H1 (cell line): ENCODE data around the gene SPEM3. TPM values are rescaled to one million over a fixed set of nuclear protein-coding genes. Genes with fewer than 3 reads are reported as not detected.

Source experiments
- CTCF ChIA-PET: fragments of 300-600 bp; sonication (Branson Sonifier 250); formaldehyde crosslinking; loops from one replicate; lab custom pipeline; 2021; ENCODE audit not compliant: partially characterized antibody; lab: Charles Lee
- POLR2A ChIA-PET: fragments of 300-600 bp; sonication (Branson Sonifier 250); formaldehyde crosslinking; loops from one replicate; lab custom pipeline; 2021; ENCODE audit warnings: inconsistent platforms; ENCODE audit not compliant: partially characterized antibody; lab: Charles Lee
- DNase-seq, 2 experiments: peaks; one replicate each; pipeline versions ENCODE4 v3.0.0 to v3.0.0-alpha.2; 2010 to 2022; ENCODE audit warnings: low spot score in 2 of 2, low read depth in 1 of 2, mixed read lengths in 1 of 2
- FAIRE-seq: peaks from 2 replicates; lab custom pipeline; 2011; peaks lifted over from hg19 to GRCh38; lab: Jason Lieb, UNC
- H2AFZ ChIP-seq: 2 replicates; pipeline ENCODE4 v1.8.1; 2012; ENCODE audit warnings: low read length, inconsistent platforms
- H2AK5ac ChIP-seq: 2 replicates; pipeline ENCODE4 v1.6.1; 2013; ENCODE audit warnings: low read depth, low read length
- H2BK120ac ChIP-seq: replicated peaks from 2 replicates; pipeline ENCODE3; 2013; ENCODE audit warnings: low read depth, low read length, inconsistent platforms
- H2BK12ac ChIP-seq: 2 replicates; pipeline ENCODE4 v1.6.1; 2013; ENCODE audit warnings: low read depth, low read length
- H2BK15ac ChIP-seq: 2 replicates; pipeline ENCODE4 v1.6.1; 2013; ENCODE audit warnings: low read length
- H2BK20ac ChIP-seq: 2 replicates; pipeline ENCODE4 v1.6.1; 2013; ENCODE audit warnings: low read length
- H2BK5ac ChIP-seq: 2 replicates; pipeline ENCODE4 v1.6.1; 2013; ENCODE audit warnings: low read depth, low read length
- H3K14ac ChIP-seq: 2 replicates; pipeline ENCODE4 v1.6.1; 2013; ENCODE audit warnings: inconsistent platforms; ENCODE audit not compliant: insufficient read length
- H3K18ac ChIP-seq: 2 replicates; pipeline ENCODE4 v1.6.1; 2013; ENCODE audit warnings: low read length; ENCODE audit errors: extremely low read depth
- H3K23ac ChIP-seq: 2 replicates; pipeline ENCODE4 v1.6.1; 2013; ENCODE audit warnings: inconsistent platforms; ENCODE audit not compliant: insufficient read length
- H3K23me2 ChIP-seq: 2 replicates; pipeline ENCODE4 v1.6.1; 2013; ENCODE audit warnings: low read depth, low read length
- H3K27ac ChIP-seq: 2 replicates; pipeline ENCODE4 v1.6.1; 2011; ENCODE audit warnings: low read depth, low read length, inconsistent platforms
- H3K27me3 ChIP-seq, 4 experiments: replicated peaks in 1 of 4; 1 replicate in 1 of 4; 2 replicates in 3 of 4; pipeline versions ENCODE4 v1.6.1 to v1.8.1; 2011 to 2013; ENCODE audit warnings: low read length in 3 of 4, mild to moderate bottlenecking in 3 of 4, inconsistent platforms in 2 of 4, mixed read lengths in 2 of 4, moderate library complexity in 1 of 4; ENCODE audit not compliant: control insufficient read depth in 3 of 4, insufficient read depth in 3 of 4; ENCODE audit errors: extremely low read depth in 1 of 4
- H3K36me3 ChIP-seq, 4 experiments: 2 replicates each; pipeline versions ENCODE4 v1.6.1 to v1.8.1; 2011 to 2013; ENCODE audit warnings: mild to moderate bottlenecking in 4 of 4, low read length in 3 of 4, moderate library complexity in 2 of 4, control low read depth in 1 of 4, inconsistent platforms in 1 of 4; ENCODE audit not compliant: insufficient read depth in 4 of 4, control insufficient read depth in 2 of 4
- H3K4ac ChIP-seq: replicated peaks from 2 replicates; pipeline ENCODE3; 2013; ENCODE audit warnings: low read length, low read depth, mixed read lengths, inconsistent platforms; ENCODE audit not compliant: insufficient read length
- H3K4me1 ChIP-seq, 4 experiments: replicated peaks in 1 of 4; 1 replicate in 1 of 4; 2 replicates in 3 of 4; pipeline versions ENCODE4 v1.6.1 to v1.8.1; 2011 to 2013; ENCODE audit warnings: low read length in 3 of 4, inconsistent platforms in 2 of 4, mixed read lengths in 1 of 4; ENCODE audit not compliant: insufficient read depth in 4 of 4, control insufficient read depth in 3 of 4
- H3K4me2 ChIP-seq, 2 experiments: 2 replicates each; pipeline versions ENCODE4 v1.6.1 to v1.8.1; 2011 to 2013; ENCODE audit warnings: low read depth in 2 of 2, low read length in 2 of 2, control low read depth in 1 of 2, inconsistent platforms in 1 of 2, mild to moderate bottlenecking in 1 of 2; ENCODE audit not compliant: insufficient read depth in 1 of 2
- H3K4me3 ChIP-seq, 4 experiments: fragments of 200-600, 300-600 bp in 1 of 4; sonication (generic), shearing (Covaris generic), sonication (Bioruptor Twin) in 1 of 4; 2 replicates each; pipeline versions ENCODE4 v1.5.1 to v1.8.1; 2011 to 2016; ENCODE audit warnings: low read length in 4 of 4, low read depth in 3 of 4, control low read depth in 2 of 4, inconsistent platforms in 2 of 4, mild to moderate bottlenecking in 2 of 4, mixed read lengths in 1 of 4, moderate library complexity in 1 of 4; ENCODE audit not compliant: insufficient read depth in 2 of 4; ENCODE audit errors: extremely low read depth in 1 of 4
- H3K56ac ChIP-seq: replicated peaks from 2 replicates; pipeline ENCODE3; 2013; ENCODE audit warnings: low read depth, mild to moderate bottlenecking, mixed read lengths, low read length, inconsistent platforms; ENCODE audit not compliant: insufficient read length
- H3K79me1 ChIP-seq: 2 replicates; pipeline ENCODE4 v1.6.1; 2013; ENCODE audit warnings: low read depth, low read length, control low read depth
- H3K79me2 ChIP-seq, 2 experiments: 2 replicates each; pipeline versions ENCODE4 v1.6.1 to v1.8.1; 2012 to 2013; ENCODE audit warnings: low read length in 2 of 2, mild to moderate bottlenecking in 2 of 2, inconsistent platforms in 1 of 2; ENCODE audit not compliant: insufficient read depth in 2 of 2, control insufficient read depth in 1 of 2
- H3K9ac ChIP-seq, 4 experiments: replicated peaks in 1 of 4; 1 replicate in 1 of 4; 2 replicates in 3 of 4; pipeline versions ENCODE4 v1.6.1 to v1.8.1; 2011 to 2013; ENCODE audit warnings: low read depth in 3 of 4, low read length in 3 of 4, control low read depth in 2 of 4, mild to moderate bottlenecking in 2 of 4, moderate library complexity in 2 of 4, inconsistent platforms in 1 of 4; ENCODE audit errors: extremely low read depth in 1 of 4
- H3K9me3 ChIP-seq, 2 experiments: 2 replicates each; pipeline versions ENCODE4 v1.6.1 to v1.8.1; 2012 to 2013; ENCODE audit warnings: mild to moderate bottlenecking in 2 of 2, moderate library complexity in 2 of 2, control low read depth in 1 of 2, inconsistent platforms in 1 of 2, low read depth in 1 of 2, low read length in 1 of 2, mixed read lengths in 1 of 2; ENCODE audit not compliant: insufficient read depth in 2 of 2
- H4K20me1 ChIP-seq, 2 experiments: replicated peaks in 1 of 2; 2 replicates each; pipeline versions ENCODE3 to v1.8.1; 2011 to 2013; ENCODE audit warnings: inconsistent platforms in 2 of 2, low read length in 2 of 2, mild to moderate bottlenecking in 1 of 2; ENCODE audit not compliant: insufficient read depth in 2 of 2, control insufficient read depth in 1 of 2
- H4K5ac ChIP-seq: 2 replicates; pipeline ENCODE4 v1.6.1; 2013; ENCODE audit warnings: low read length, low read depth, mixed read lengths, inconsistent platforms; ENCODE audit not compliant: insufficient read length
- H4K8ac ChIP-seq: 2 replicates; pipeline ENCODE4 v1.8.0; 2013; ENCODE audit warnings: mild to moderate bottlenecking, moderate library complexity, low read length, inconsistent platforms; ENCODE audit not compliant: insufficient read depth; ENCODE audit errors: extremely low read depth
- H4K91ac ChIP-seq: replicated peaks from 2 replicates; pipeline ENCODE3; 2013; ENCODE audit warnings: low read length, mixed read lengths, inconsistent platforms; ENCODE audit not compliant: insufficient read length
- ATF2 ChIP-seq: IDR thresholded peaks from 2 replicates; pipeline ENCODE4 v1.6.1; 2012; ENCODE audit warnings: low read length, inconsistent platforms
- BRCA1 ChIP-seq: IDR thresholded peaks from 2 replicates; pipeline ENCODE4 v1.6.1; 2012; ENCODE audit warnings: low read depth, low read length, improper control_type of control experiment
- CBX5 ChIP-seq: fragments of 300-800, 300-1000 bp; sonication (generic); IDR thresholded peaks from 2 replicates; pipeline ENCODE4 v1.7.1; 2016; ENCODE audit warnings: antibody characterized with exemption, low read length, low read depth
- CTBP2 ChIP-seq: IDR thresholded peaks from 2 replicates; pipeline ENCODE4 v1.7.0; 2011; ENCODE audit warnings: borderline replicate concordance, mild to moderate bottlenecking, moderate library complexity, mixed read lengths, low read length; ENCODE audit not compliant: insufficient read depth, insufficient read length
- KDM4A ChIP-seq: IDR thresholded peaks from one replicate; pipeline ENCODE4 v1.7.1; 2012; ENCODE audit warnings: low read depth, mild to moderate bottlenecking, moderate library complexity, low read length, inconsistent platforms; ENCODE audit not compliant: severe bottlenecking
- SAP30 ChIP-seq: fragments of 300-600 bp; sonication (generic); IDR thresholded peaks from 2 replicates; pipeline ENCODE4 v1.7.1; 2012; ENCODE audit warnings: low read length, moderate library complexity, mild to moderate bottlenecking, inconsistent platforms; ENCODE audit not compliant: insufficient read depth, insufficient replicate concordance
- TEAD4 ChIP-seq: IDR thresholded peaks from 2 replicates; pipeline ENCODE4 v1.6.1; 2012; ENCODE audit warnings: low read depth, low read length, inconsistent platforms, mixed read lengths
- USF2 ChIP-seq: IDR thresholded peaks from 2 replicates; pipeline ENCODE4 v1.6.1; 2011; ENCODE audit warnings: low read length, improper control_type of control experiment
- WGBS, 2 experiments: shearing (Covaris generic) in 1 of 2; methylation state at CpG; one replicate each; pipeline versions ENCODE4 v1.1.6 to v1.1.7; 2013 to 2015; ENCODE audit warnings: low lambda C conversion rate in 2 of 2, mixed read lengths in 2 of 2, inconsistent platforms in 1 of 2, low coverage in 1 of 2, missing lambda C conversion rate in 1 of 2; ENCODE audit not compliant: insufficient replicate concordance in 2 of 2, insufficient coverage in 1 of 2, insufficient read length in 1 of 2; ENCODE audit errors: extremely low coverage in 1 of 2, missing lambda C conversion rate in 1 of 2; 5-methylcytosine and 5-hydroxymethylcytosine counted together
- polyA plus RNA-seq, 7 experiments: library from polyadenylated mRNA; depleted of rRNA in 3 of 7; stranded (reverse) in 5 of 7; unstranded in 2 of 7; fragments of >200 nt in 5 of 7; fragments of 200-250 nt in 2 of 7; gene quantifications; 1 replicate in 5 of 7; 2 replicates in 1 of 7; 4 replicates in 1 of 7; pipeline versions ENCODE4 v1.2.1 to v1.2.3, GENCODE V29; 2011 to 2013; ENCODE audit warnings: missing spikeins in 2 of 7, mixed read lengths in 2 of 7
- total RNA-seq: library from RNA; stranded (reverse); fragmentation: NEBNext Ultra II Directional; extraction: Animal tissue kit (Norgen Biotek cat#: 25700); gene quantifications from 2 replicates; pipeline ENCODE4 v1.2.1, GENCODE V29; 2021

Gene SPEM3
- total and polyA plus RNA-seq, 2 of the 8 experiments (the other 6 are each of a cell fraction or from before 2014, with no cell fraction given) = 0.02 TPM; not detected in 1

GRCh38 chr17:7429722-7430121 lies 1.1 kb downstream of the SPEM3 start:
- Histone ChIP-seq H2BK120ac (no peak overlapping the region), H3K79me1 (no peaks in the 10 kb centered on the region), H4K20me1 (peaks cover 0 to 3% of the 10 kb centered on the region in 2 experiments), H3K79me2 (no peaks in the 10 kb centered on the region), H3K4me3 (no peak overlapping the region), H4K8ac (no peak overlapping the region), H4K5ac (no peak overlapping the region), H3K14ac (no peak overlapping the region), H3K27me3 (no peaks in the 10 kb centered on the region; a peak in 1 of 7 replicates), H3K23me2 (no peaks in the 10 kb centered on the region), H3K18ac (no peak overlapping the region), H3K4me1 (no peaks in the 10 kb centered on the region; a peak in 1 of 7 replicates), H4K91ac (no peak overlapping the region), H2BK20ac (no peak overlapping the region), H3K9ac (no peak overlapping the region), H2AFZ (no peak overlapping the region), H3K27ac (no peak overlapping the region), H3K56ac (no peak overlapping the region), H2BK12ac (no peak overlapping the region), H2BK15ac (no peak overlapping the region), H3K23ac (no peak overlapping the region), H3K4ac (no peak overlapping the region), H2AK5ac (no peak overlapping the region), H3K4me2 (no peak overlapping the region), H2BK5ac (no peak overlapping the region), H3K9me3 (no peaks in the 10 kb centered on the region), H3K36me3 (no peaks in the 10 kb centered on the region)
- FAIRE-seq (no peak), DNase-seq (no peak)
- TF ChIP-seq TEAD4 = no peak
- TF ChIP-seq SAP30 = no peak
- no peak for TF ChIP-seq CBX5
- TF ChIP-seq USF2 = no peak
- TF ChIP-seq ATF2 = no peak
- TF ChIP-seq CTBP2 = no peak
- no peak for TF ChIP-seq KDM4A
- TF ChIP-seq BRCA1 = no peak
- ChIA-PET POLR2A (interaction anchor here (0.7 to 1.3 kb wide), 3 partner anchors 9 to 21 kb away, joined by 3 to 4 read pairs (median 4); partner anchors contain the start of gene FGF11), CTCF (interaction anchor here (0.7 to 1.0 kb wide), 2 partner anchors 81 to 258 kb away, joined by 3 read pairs; partner anchors contain the start of gene TP53)
- 89% methylated on average over 9 of the region's 10 CpGs; no CpG with 5 or more reads in 1 of the 2 experiments for WGBS, 2 experiments
